Measurements from ENCODE around the gene ALS2CL. TPM values are rescaled to one million over a fixed set of nuclear protein-coding genes. Genes with fewer than 3 reads are reported as not detected.

The ALS2CL gene
- total RNA-seq: 12.2 TPM

GRCh38 chr3:46693038-46693891 lies at the start of gene ALS2CL:
TSS of gene ALS2CL (minus strand) at chr3:46693679. CDS start at chr3:46689440, 4,239 bp downstream.

GRCh38 chr3:46717447-46718231 lies 24.2 kb upstream of the ALS2CL start, which contains the start of gene PRSS50:
TSS of gene PRSS50 (minus strand) at chr3:46717869. CDS start at chr3:46717824, 45 bp downstream.

GRCh38 chr3:46701181-46701939 lies 7.9 kb upstream of the ALS2CL start, which contains the start of gene TMIE:
TSS of gene TMIE (plus strand) at chr3:46701392. CDS start at chr3:46701488, 96 bp downstream.

Small RNA genes lying within 50 kb of the gene (small RNA-seq; reads per million reads assigned to genes)
- not detected for gene RF00591 (ENCODE audit: low replicate concordance)

Other genes starting within 250 kb of the ALS2CL start
- gene LTF, start 228.8 kb downstream of the ALS2CL start, total RNA-seq: 24.8 TPM
- gene RTP3, start 195.7 kb downstream of the ALS2CL start, total RNA-seq: not detected
- 4.1 TPM for gene LRRC2, start 127.4 kb downstream of the ALS2CL start, total RNA-seq
- gene FAM240A, start 81.2 kb downstream of the ALS2CL start, total RNA-seq: 0.23 TPM
- 0.64 TPM for gene TMIE, start 7.7 kb upstream of the ALS2CL start, total RNA-seq
- gene PRSS50, start 24.2 kb upstream of the ALS2CL start, total RNA-seq: 0.99 TPM
- gene MYL3, start 169.8 kb upstream of the ALS2CL start, total RNA-seq: 23.5 TPM
- gene PTH1R, start 184.0 kb upstream of the ALS2CL start, total RNA-seq: 127 TPM

Measured in metanephros (tissue), 2 donors.